IMR-90 (cell line): ENCODE data around the gene ADAM17. TPM values are rescaled to one million over a fixed set of nuclear protein-coding genes. Genes with fewer than 3 reads are reported as not detected.

Experiments used
- ATAC-seq: fragments of 200-7000 bp; cut with Tn5 transposase; 2 replicates; pipeline ENCODE4 v1.9.1; 2020; ENCODE audit warnings: low read depth, mild to moderate bottlenecking, moderate library complexity
- BruUV-seq: library from RNA; stranded (reverse); fragments of 400-500 nt; replicated peaks from 2 replicates; lab custom pipeline; 2021; lab: Mats Ljungman, UMichigan
- CTCF ChIA-PET: fragments of 300-600 bp; formaldehyde crosslinking; extraction: SDS; loops from one replicate; lab custom pipeline; 2021; ENCODE audit warnings: antibody characterized with exemption; lab: Yijun Ruan, JAX
- POLR2A ChIA-PET: fragments of 300-600 bp; sonication (Branson Sonifier 250); formaldehyde crosslinking; loops from one replicate; lab custom pipeline; 2022; ENCODE audit warnings: antibody characterized with exemption; ENCODE audit not compliant: unreplicated experiment; lab: Charles Lee
- DNase-seq: peaks from one replicate; pipeline ENCODE4 v3.0.0; 2013
- H2AFZ ChIP-seq: replicated peaks from 2 replicates; pipeline ENCODE3; 2013; ENCODE audit warnings: low read length, mild to moderate bottlenecking; ENCODE audit not compliant: poor library complexity
- H2AK5ac ChIP-seq: 2 replicates; pipeline ENCODE4 v1.6.1; 2013; ENCODE audit warnings: low read depth, low read length, inconsistent platforms
- H2AK9ac ChIP-seq: replicated peaks from 2 replicates; pipeline ENCODE3; 2013; ENCODE audit warnings: mild to moderate bottlenecking, low read depth, low read length, moderate library complexity; ENCODE audit not compliant: poor library complexity
- H2BK120ac ChIP-seq: 2 replicates; pipeline ENCODE4 v1.6.1; 2013; ENCODE audit warnings: low read depth, low read length, inconsistent platforms
- H2BK15ac ChIP-seq: 3 replicates; pipeline ENCODE4 v1.6.1; 2013; ENCODE audit warnings: low read depth, low read length, inconsistent platforms
- H2BK20ac ChIP-seq: 2 replicates; pipeline ENCODE4 v1.6.1; 2013; ENCODE audit warnings: low read depth, mild to moderate bottlenecking, inconsistent platforms, low read length, moderate library complexity
- H2BK5ac ChIP-seq: 2 replicates; pipeline ENCODE4 v1.6.1; 2013; ENCODE audit warnings: mild to moderate bottlenecking, low read depth, low read length, inconsistent platforms; ENCODE audit not compliant: poor library complexity, severe bottlenecking
- H3K14ac ChIP-seq: replicated peaks from 2 replicates; pipeline ENCODE4 v1.6.1; 2013; ENCODE audit warnings: low read depth, low read length, inconsistent platforms
- H3K18ac ChIP-seq: 2 replicates; pipeline ENCODE4 v1.6.1; 2013; ENCODE audit warnings: low read depth, low read length, control low read depth
- H3K23ac ChIP-seq: 2 replicates; pipeline ENCODE4 v1.6.1; 2013; ENCODE audit warnings: low read depth, low read length, inconsistent platforms
- H3K27ac ChIP-seq: 2 replicates; pipeline ENCODE4 v1.5.1; 2013; ENCODE audit warnings: mild to moderate bottlenecking, control low read depth, low read length; ENCODE audit not compliant: insufficient read depth
- H3K27me3 ChIP-seq: 2 replicates; pipeline ENCODE4 v1.6.1; 2013; ENCODE audit warnings: low read length; ENCODE audit not compliant: control insufficient read depth, insufficient read depth
- H3K36me3 ChIP-seq: 2 replicates; pipeline ENCODE4 v1.6.1; 2013; ENCODE audit warnings: low read length, mixed read lengths; ENCODE audit not compliant: control insufficient read depth, insufficient read depth
- H3K4ac ChIP-seq: 2 replicates; pipeline ENCODE4 v1.6.1; 2013; ENCODE audit warnings: low read depth, low read length, inconsistent platforms
- H3K4me1 ChIP-seq: 2 replicates; pipeline ENCODE4 v1.6.1; 2013; ENCODE audit warnings: low read length, mixed read lengths; ENCODE audit not compliant: control insufficient read depth, insufficient read depth
- H3K4me2 ChIP-seq: 2 replicates; pipeline ENCODE4 v1.6.1; 2013; ENCODE audit warnings: low read depth, mild to moderate bottlenecking, control low read depth, low read length, moderate library complexity
- H3K4me3 ChIP-seq: 2 replicates; pipeline ENCODE4 v1.5.1; 2013; ENCODE audit warnings: low read depth, mild to moderate bottlenecking, control low read depth, low read length, moderate library complexity; ENCODE audit not compliant: insufficient read depth
- H3K56ac ChIP-seq: 2 replicates; pipeline ENCODE4 v1.6.1; 2013; ENCODE audit warnings: low read length, inconsistent platforms; ENCODE audit not compliant: insufficient read depth; ENCODE audit errors: extremely low read depth
- H3K79me1 ChIP-seq, 2 experiments: 2 replicates each; pipeline ENCODE4 v1.6.1; 2013; ENCODE audit warnings: low read length in 2 of 2, inconsistent platforms in 1 of 2, low read depth in 1 of 2
- H3K9ac ChIP-seq: 2 replicates; pipeline ENCODE4 v1.6.1; 2013; ENCODE audit warnings: low read depth, low read length, control low read depth
- H3K9me1 ChIP-seq: 2 replicates; pipeline ENCODE4 v1.6.1; 2013; ENCODE audit warnings: low read length, inconsistent platforms; ENCODE audit not compliant: insufficient read depth
- H3K9me3 ChIP-seq: 2 replicates; pipeline ENCODE4 v1.6.1; 2013; ENCODE audit warnings: low read length; ENCODE audit not compliant: control insufficient read depth, insufficient read depth
- H4K20me1 ChIP-seq: 2 replicates; pipeline ENCODE4 v1.6.1; 2013; ENCODE audit warnings: low read length, inconsistent platforms; ENCODE audit not compliant: insufficient read depth
- H4K5ac ChIP-seq: 2 replicates; pipeline ENCODE4 v1.6.1; 2013; ENCODE audit warnings: mild to moderate bottlenecking, low read depth, low read length, control low read depth
- H4K8ac ChIP-seq, 2 experiments: 2 replicates each; pipeline ENCODE4 v1.6.1; 2013; ENCODE audit warnings: low read depth in 2 of 2, low read length in 2 of 2, control low read depth in 1 of 2, inconsistent platforms in 1 of 2
- H4K91ac ChIP-seq: 2 replicates; pipeline ENCODE4 v1.6.1; 2013; ENCODE audit warnings: low read depth, low read length, inconsistent platforms; ENCODE audit not compliant: insufficient read depth
- MXI1 ChIP-seq: IDR thresholded peaks from 2 replicates; pipeline ENCODE4 v1.6.1; 2012; ENCODE audit warnings: low read depth, mild to moderate bottlenecking, low read length, moderate library complexity, borderline replicate concordance
- WGBS, 2 experiments: methylation state at CpG; one replicate each; pipeline versions ENCODE4 v1.1.5 to v1.1.7; 2013; ENCODE audit warnings: missing lambda C conversion rate in 2 of 2; ENCODE audit not compliant: insufficient read length in 1 of 2; ENCODE audit errors: extremely low coverage in 2 of 2; 5-methylcytosine and 5-hydroxymethylcytosine counted together
- dilution Hi-C: fragments of 300-500 bp; cut with HindIII; formaldehyde crosslinking; loops from one replicate; pipeline ENCODE4 v1.14.3; 2018; ENCODE audit warnings: low sequenced_read_pairs; ENCODE audit not compliant: unreplicated experiment
- in situ Hi-C: fragments of 300-500 bp; cut with MboI; formaldehyde crosslinking; loops from 3 replicates; pipeline ENCODE4 v1.14.3; 2019; ENCODE audit warnings: low sequenced_read_pairs, inconsistent platforms, mixed read lengths
- intact Hi-C: fragments of 100-400 bp; cut with micrococcal nuclease; formaldehyde crosslinking; loops from 2 replicates; pipeline ENCODE4 v1.10.0; 2022
- polyA plus RNA-seq, 3 experiments: library from polyadenylated mRNA; depleted of rRNA; stranded (reverse); fragments of >200 nt; gene quantifications; 2 replicates each; pipeline ENCODE4 v1.2.3, GENCODE V29; 2012; ENCODE audit warnings: low replicate concordance in 1 of 3
- total RNA-seq: library from RNA; depleted of rRNA; stranded (reverse); fragments of >200 nt; gene quantifications from 2 replicates; pipeline ENCODE4 v1.2.3, GENCODE V29; 2012

ADAM17 gene
- total and polyA plus RNA-seq, 2 of the 4 experiments (the other 2 are of a cell fraction) = 9.6 to 34.4 TPM

- ATAC-seq = no peak
- H3K9ac ChIP-seq = no peak overlapping the region
- ChIA-PET CTCF (no interaction called here), POLR2A (no interaction called here)
- no peak overlapping the region for H4K91ac ChIP-seq
- no peak overlapping the region for H3K4ac ChIP-seq
- H4K5ac ChIP-seq = no peak overlapping the region
- H3K27ac ChIP-seq = no peak overlapping the region
- H3K79me1 ChIP-seq = peaks cover 26 to 78% of the 10 kb centered on the region in 2 experiments
- no peak for TF ChIP-seq MXI1
- intact Hi-C loops = loop anchor here (5.0 kb wide), 1 partner anchor 336 kb away; no protein-coding TSS in a partner anchor
- H2BK15ac ChIP-seq = no peak overlapping the region
- no peak overlapping the region for H3K14ac ChIP-seq
- H2BK5ac ChIP-seq = no peak overlapping the region
- in situ Hi-C loops = no loop called here
- no peak overlapping the region for H2BK20ac ChIP-seq
- no peaks in the 10 kb centered on the region for H3K27me3 ChIP-seq
- peaks cover 26% of the 10 kb centered on the region for H4K20me1 ChIP-seq
- no peak for DNase-seq
- BruUV-seq = no TSS peak
- 93% methylated on average over 3 of the region's 7 CpGs; no CpG with 5 or more reads in 1 of the 2 experiments for WGBS, 2 experiments
- H2AK9ac ChIP-seq = no peak overlapping the region
- H2AK5ac ChIP-seq = no peak overlapping the region
- H3K56ac ChIP-seq = no peak overlapping the region
- peaks cover 20% of the 10 kb centered on the region for H3K4me1 ChIP-seq
- H3K9me3 ChIP-seq = no peaks in the 10 kb centered on the region
- H3K4me2 ChIP-seq = no peak overlapping the region
- no peak overlapping the region for H3K23ac ChIP-seq
- H2BK120ac ChIP-seq = no peak overlapping the region
- no peak overlapping the region for H3K4me3 ChIP-seq
- no peak overlapping the region for H4K8ac ChIP-seq
- dilution Hi-C loops = no loop called here
- no peak overlapping the region for H3K18ac ChIP-seq
- H3K36me3 ChIP-seq = peaks cover 33% of the 10 kb centered on the region
- peaks cover 18% of the 10 kb centered on the region for H3K9me1 ChIP-seq
- H2AFZ ChIP-seq = no peak overlapping the region
Observed at GRCh38 chr2:9477914-9478313, 77.7 kb downstream of the ADAM17 start.
